Measurements from ENCODE around the gene ZFAND6. TPM values are rescaled to one million over a fixed set of nuclear protein-coding genes. Genes with fewer than 3 reads are reported as not detected.

Gene ZFAND6
- total and polyA plus RNA-seq, 2 donors: 81.9 to 97.8 TPM

DNA sequence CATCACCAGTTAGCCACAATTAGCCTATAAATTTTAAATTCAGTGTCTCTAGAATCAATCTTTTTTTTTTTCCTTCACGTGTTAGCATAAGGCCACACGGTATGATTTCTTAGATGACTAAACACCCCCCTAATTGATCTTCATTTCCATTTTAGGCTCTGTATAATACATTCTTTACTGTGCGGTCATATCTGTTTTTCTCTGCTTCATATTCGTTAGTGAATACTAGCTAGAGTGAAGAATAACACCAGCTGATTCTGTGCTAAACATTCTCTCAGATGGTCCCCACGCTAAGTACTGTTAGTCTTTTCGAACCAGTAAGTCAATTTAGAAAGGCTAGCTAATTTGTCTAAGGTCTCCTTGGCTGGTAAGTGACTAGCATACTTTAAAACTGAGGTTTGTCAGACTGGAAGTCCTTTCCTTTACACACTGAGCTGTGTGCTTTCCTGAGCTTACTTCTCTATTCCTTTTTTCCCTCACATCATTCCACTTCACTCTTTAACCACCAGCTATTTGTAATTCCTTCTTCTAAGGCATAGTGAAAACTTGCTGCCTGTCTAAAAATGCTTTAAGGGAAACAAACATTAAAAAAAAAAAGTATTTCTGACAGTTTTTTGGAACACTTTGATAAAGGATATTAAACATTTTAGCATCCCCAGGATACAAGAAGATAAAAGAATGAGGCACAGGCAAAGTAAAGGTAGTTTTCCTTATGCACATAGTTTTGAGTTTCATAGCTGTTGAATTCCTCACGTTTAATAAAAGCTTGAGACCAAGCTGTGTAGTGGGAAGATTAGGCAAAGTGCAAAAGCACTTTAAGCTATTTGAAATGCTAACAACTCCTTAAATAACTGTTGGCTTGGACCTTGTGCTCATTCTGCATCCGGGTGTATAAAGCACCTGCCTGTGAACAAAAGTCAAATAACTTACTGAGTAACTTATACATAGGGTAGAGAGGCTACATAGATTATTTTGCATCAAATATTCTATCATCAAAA, 17.1 kb downstream of the ZFAND6 start:
- no peak for DNase-seq (ENCODE audit: low read depth in 6 of 9, low spot score in 9 of 9)
- no peak overlapping the region for H3K27ac ChIP-seq (ENCODE audit: low read depth in 1 of 2, low read length in 1 of 2)
- WGBS: 88% methylated on average over 8 of the region's 8 CpGs

DNA sequence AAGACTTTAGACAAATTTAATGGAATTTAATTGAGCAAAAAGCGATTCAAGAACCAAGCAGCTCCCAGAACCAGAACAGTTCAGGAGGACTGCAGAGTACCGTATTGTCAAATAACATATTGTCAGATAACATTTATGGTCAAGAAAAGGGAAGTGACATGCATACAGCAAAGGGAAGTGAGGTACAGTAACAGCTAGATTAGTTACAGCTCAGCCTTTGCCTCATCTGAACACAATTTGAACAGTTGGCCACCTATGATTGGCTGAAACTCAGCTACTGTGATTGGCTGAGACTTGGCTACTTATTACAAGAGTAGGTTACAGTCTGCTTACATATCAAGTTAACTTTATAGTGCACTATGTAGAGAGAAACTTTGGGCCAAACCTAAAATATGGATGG, 21.9 kb downstream of the ZFAND6 start:
- Histone ChIP-seq H3K4me3 (ENCODE audit: low read length in 2 of 2) (no peak overlapping the region), H3K9me3 (ENCODE audit: control insufficient read depth in 2 of 2, insufficient read depth in 1 of 2, low read length in 1 of 2) (no peaks in the 10 kb centered on the region), H3K4me1 (ENCODE audit: control insufficient read depth in 2 of 2, insufficient read depth in 2 of 2, low read length in 2 of 2) (no peaks in the 10 kb centered on the region), H3K36me3 (ENCODE audit: control insufficient read depth in 2 of 2, insufficient read depth in 2 of 2, low read length in 1 of 2) (peaks cover 2 to 3% of the 10 kb centered on the region in 2 donors), H3K27ac (ENCODE audit: low read depth in 1 of 2, low read length in 1 of 2) (no peak overlapping the region), H3K27me3 (ENCODE audit: control insufficient read depth in 2 of 2, insufficient read depth in 1 of 2, low read length in 1 of 2) (no peaks in the 10 kb centered on the region)
- DNase-seq (ENCODE audit: low read depth in 6 of 9, low spot score in 9 of 9): peak in 1 of 9 donors; percentile 10
- 84% methylated on average over 2 of the region's 2 CpGs for WGBS

More for the DNA sequence above, 17.1 kb downstream of the ZFAND6 start:
- Histone ChIP-seq H3K9me3 (ENCODE audit: control insufficient read depth in 2 of 2, insufficient read depth in 1 of 2, low read length in 1 of 2) (no peaks in the 10 kb centered on the region), H3K4me1 (ENCODE audit: control insufficient read depth in 2 of 2, insufficient read depth in 2 of 2, low read length in 2 of 2) (no peaks in the 10 kb centered on the region), H3K36me3 (ENCODE audit: control insufficient read depth in 2 of 2, insufficient read depth in 2 of 2, low read length in 1 of 2) (peaks cover 0 to 3% of the 10 kb centered on the region in 2 donors), H3K27me3 (ENCODE audit: control insufficient read depth in 2 of 2, insufficient read depth in 1 of 2, low read length in 1 of 2) (no peaks in the 10 kb centered on the region), H3K4me3 (ENCODE audit: low read length in 2 of 2) (no peak overlapping the region)

DNA sequence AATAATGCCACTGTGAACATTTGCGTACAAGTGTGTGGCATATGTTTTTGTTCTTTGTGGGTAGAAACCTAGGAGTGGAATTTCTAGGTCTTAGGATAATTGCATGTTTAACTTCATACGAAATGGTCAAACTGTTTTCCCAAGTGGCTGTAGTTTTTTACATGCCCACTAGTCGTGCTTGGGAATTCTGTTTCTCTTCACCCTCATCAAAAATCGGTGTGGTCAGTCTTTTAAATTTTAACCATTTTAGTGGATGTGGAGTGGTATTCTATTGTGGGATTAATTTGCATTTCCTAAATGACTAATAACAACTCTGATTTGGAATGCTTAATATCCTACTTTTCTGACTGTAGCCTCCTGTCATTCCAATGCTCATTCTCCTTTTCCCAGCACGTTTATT, 27.6 kb downstream of the ZFAND6 start:
- DNase-seq (ENCODE audit: low read depth in 6 of 9, low spot score in 9 of 9): no peak
- Histone ChIP-seq H3K27ac (ENCODE audit: low read depth in 1 of 2, low read length in 1 of 2) (no peak overlapping the region), H3K9me3 (ENCODE audit: control insufficient read depth in 2 of 2, insufficient read depth in 1 of 2, low read length in 1 of 2) (no peaks in the 10 kb centered on the region), H3K4me3 (ENCODE audit: low read length in 2 of 2) (no peak overlapping the region), H3K4me1 (ENCODE audit: control insufficient read depth in 2 of 2, insufficient read depth in 2 of 2, low read length in 2 of 2) (no peaks in the 10 kb centered on the region), H3K36me3 (ENCODE audit: control insufficient read depth in 2 of 2, insufficient read depth in 2 of 2, low read length in 1 of 2) (peaks cover 0 to 2% of the 10 kb centered on the region in 2 donors), H3K27me3 (ENCODE audit: control insufficient read depth in 2 of 2, insufficient read depth in 1 of 2, low read length in 1 of 2) (no peaks in the 10 kb centered on the region)
- WGBS: 91% methylated on average over 5 of the region's 5 CpGs

DNA sequence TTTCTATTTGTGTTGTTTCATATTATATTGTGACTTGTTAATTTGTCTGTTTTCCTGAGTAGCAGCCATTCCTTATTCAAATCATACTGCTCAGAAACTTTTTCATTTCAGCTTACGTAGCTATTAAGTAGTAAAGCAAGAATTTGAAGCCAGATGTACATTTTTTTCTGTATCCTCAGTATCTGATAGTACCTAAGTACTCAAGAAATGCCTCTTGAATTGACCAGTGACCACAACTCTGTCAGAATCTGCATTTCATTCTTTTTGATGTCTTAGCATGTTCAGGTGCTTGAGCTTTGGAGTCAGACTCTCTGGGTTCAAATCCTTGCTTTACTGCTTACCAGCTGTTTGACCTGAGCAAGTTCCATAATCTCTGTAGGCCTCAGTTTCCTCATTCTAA, 30.6 kb downstream of the ZFAND6 start:
- Histone ChIP-seq H3K36me3 (ENCODE audit: control insufficient read depth in 2 of 2, insufficient read depth in 2 of 2, low read length in 1 of 2) (peaks cover 0 to 2% of the 10 kb centered on the region in 2 donors), H3K27me3 (ENCODE audit: control insufficient read depth in 2 of 2, insufficient read depth in 1 of 2, low read length in 1 of 2) (no peaks in the 10 kb centered on the region), H3K9me3 (ENCODE audit: control insufficient read depth in 2 of 2, insufficient read depth in 1 of 2, low read length in 1 of 2) (no peaks in the 10 kb centered on the region), H3K4me1 (ENCODE audit: control insufficient read depth in 2 of 2, insufficient read depth in 2 of 2, low read length in 2 of 2) (no peaks in the 10 kb centered on the region), H3K4me3 (ENCODE audit: low read length in 2 of 2) (no peak overlapping the region), H3K27ac (ENCODE audit: low read depth in 1 of 2, low read length in 1 of 2) (no peak overlapping the region)
- 96% methylated on average over 1 of the region's 1 CpG for WGBS
- no peak for DNase-seq (ENCODE audit: low read depth in 6 of 9, low spot score in 9 of 9)

- 85% methylated on average over 7 of the region's 7 CpGs for WGBS
- no peak for DNase-seq (ENCODE audit: low read depth in 6 of 9, low spot score in 9 of 9)
- H3K36me3 ChIP-seq (ENCODE audit: control insufficient read depth in 2 of 2, insufficient read depth in 2 of 2, low read length in 1 of 2): no peaks in the 10 kb centered on the region
- no peaks in the 10 kb centered on the region for H3K9me3 ChIP-seq (ENCODE audit: control insufficient read depth in 2 of 2, insufficient read depth in 1 of 2, low read length in 1 of 2)
- no peaks in the 10 kb centered on the region for H3K27me3 ChIP-seq (ENCODE audit: control insufficient read depth in 2 of 2, insufficient read depth in 1 of 2, low read length in 1 of 2)
- H3K4me3 ChIP-seq (ENCODE audit: low read length in 2 of 2): no peak overlapping the region
- H3K4me1 ChIP-seq (ENCODE audit: control insufficient read depth in 2 of 2, insufficient read depth in 2 of 2, low read length in 2 of 2): no peaks in the 10 kb centered on the region
- H3K27ac ChIP-seq (ENCODE audit: low read depth in 1 of 2, low read length in 1 of 2): no peak overlapping the region
These were observed 31.5 kb downstream of the ZFAND6 start for GRCh38 chr15:80090879-80091503.

GRCh38 chr15:80093854-80094418, 34.5 kb downstream of the ZFAND6 start:
- Histone ChIP-seq H3K27ac (ENCODE audit: low read depth in 1 of 2, low read length in 1 of 2) (no peak overlapping the region), H3K4me3 (ENCODE audit: low read length in 2 of 2) (no peak overlapping the region), H3K9me3 (ENCODE audit: control insufficient read depth in 2 of 2, insufficient read depth in 1 of 2, low read length in 1 of 2) (no peaks in the 10 kb centered on the region), H3K4me1 (ENCODE audit: control insufficient read depth in 2 of 2, insufficient read depth in 2 of 2, low read length in 2 of 2) (no peaks in the 10 kb centered on the region), H3K27me3 (ENCODE audit: control insufficient read depth in 2 of 2, insufficient read depth in 1 of 2, low read length in 1 of 2) (no peaks in the 10 kb centered on the region), H3K36me3 (ENCODE audit: control insufficient read depth in 2 of 2, insufficient read depth in 2 of 2, low read length in 1 of 2) (no peaks in the 10 kb centered on the region)
- WGBS: 93% methylated on average over 5 of the region's 5 CpGs
- no peak for DNase-seq (ENCODE audit: low read depth in 6 of 9, low spot score in 9 of 9)

DNA sequence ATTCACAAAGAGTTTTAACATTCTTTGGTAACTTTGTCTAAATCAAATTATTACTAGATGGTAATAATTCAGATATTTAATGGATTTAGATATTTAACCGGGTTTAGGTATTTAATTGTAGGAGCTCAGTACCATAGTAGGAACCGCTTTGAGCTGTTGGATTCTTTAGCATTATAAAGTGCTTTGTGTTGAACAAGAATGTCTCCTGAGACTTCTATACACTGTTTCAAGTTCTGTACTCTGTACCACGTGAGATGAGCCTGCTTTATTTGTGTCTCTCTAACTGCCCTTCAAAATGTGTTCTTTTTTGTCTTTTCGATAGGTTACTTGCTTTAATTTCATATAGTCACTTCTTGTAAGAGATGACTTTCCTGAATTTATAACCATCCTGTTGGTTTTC, 36.0 kb downstream of the ZFAND6 start:
- H3K27me3 ChIP-seq (ENCODE audit: control insufficient read depth in 2 of 2, insufficient read depth in 1 of 2, low read length in 1 of 2): no peaks in the 10 kb centered on the region
- DNase-seq (ENCODE audit: low read depth in 6 of 9, low spot score in 9 of 9): no peak
- no peak overlapping the region for H3K27ac ChIP-seq (ENCODE audit: low read depth in 1 of 2, low read length in 1 of 2)
- no peaks in the 10 kb centered on the region for H3K9me3 ChIP-seq (ENCODE audit: control insufficient read depth in 2 of 2, insufficient read depth in 1 of 2, low read length in 1 of 2)
- H3K4me1 ChIP-seq (ENCODE audit: control insufficient read depth in 2 of 2, insufficient read depth in 2 of 2, low read length in 2 of 2): no peaks in the 10 kb centered on the region
- WGBS: 96% methylated on average over 4 of the region's 4 CpGs
- H3K36me3 ChIP-seq (ENCODE audit: control insufficient read depth in 2 of 2, insufficient read depth in 2 of 2, low read length in 1 of 2): no peaks in the 10 kb centered on the region
- no peak overlapping the region for H3K4me3 ChIP-seq (ENCODE audit: low read length in 2 of 2)

GRCh38 chr15:80095969-80096368, 36.5 kb downstream of the ZFAND6 start:
- no peaks in the 10 kb centered on the region for H3K36me3 ChIP-seq (ENCODE audit: control insufficient read depth in 2 of 2, insufficient read depth in 2 of 2, low read length in 1 of 2)
- H3K4me1 ChIP-seq (ENCODE audit: control insufficient read depth in 2 of 2, insufficient read depth in 2 of 2, low read length in 2 of 2): no peaks in the 10 kb centered on the region

DNA sequence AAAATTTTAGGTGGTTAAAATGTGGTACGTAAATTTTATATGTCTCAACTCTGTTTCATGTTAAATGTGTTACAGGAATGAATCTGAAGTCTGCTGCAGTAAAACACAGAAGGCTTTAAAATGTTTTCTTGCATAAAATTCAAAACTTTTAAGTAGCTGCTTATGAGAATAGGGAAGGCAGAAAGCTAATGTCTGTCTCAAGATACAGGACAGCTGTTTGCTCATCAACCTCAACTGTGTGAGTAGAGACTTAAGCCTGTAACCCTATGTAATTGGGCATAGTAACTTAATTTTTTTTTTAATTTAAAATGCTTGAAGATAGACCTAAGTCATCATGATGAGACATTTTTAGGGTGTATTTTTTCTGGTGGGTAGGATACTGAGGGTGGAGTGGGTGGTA, 38.9 kb downstream of the ZFAND6 start:
- no peaks in the 10 kb centered on the region for H3K4me1 ChIP-seq (ENCODE audit: control insufficient read depth in 2 of 2, insufficient read depth in 2 of 2, low read length in 2 of 2)
- H3K4me3 ChIP-seq (ENCODE audit: low read length in 2 of 2): no peak overlapping the region
- H3K27ac ChIP-seq (ENCODE audit: low read depth in 1 of 2, low read length in 1 of 2): no peak overlapping the region
- no peaks in the 10 kb centered on the region for H3K27me3 ChIP-seq (ENCODE audit: control insufficient read depth in 2 of 2, insufficient read depth in 1 of 2, low read length in 1 of 2)
- peaks cover 0 to 3% of the 10 kb centered on the region in 2 donors for H3K36me3 ChIP-seq (ENCODE audit: control insufficient read depth in 2 of 2, insufficient read depth in 2 of 2, low read length in 1 of 2)
- DNase-seq (ENCODE audit: low read depth in 6 of 9, low spot score in 9 of 9): no peak
- WGBS: 100% methylated on average over 1 of the region's 1 CpG
- H3K9me3 ChIP-seq (ENCODE audit: control insufficient read depth in 2 of 2, insufficient read depth in 1 of 2, low read length in 1 of 2): no peaks in the 10 kb centered on the region

More at GRCh38 chr15:80095969-80096368, 36.5 kb downstream of the ZFAND6 start:
- H3K9me3 ChIP-seq (ENCODE audit: control insufficient read depth in 2 of 2, insufficient read depth in 1 of 2, low read length in 1 of 2): no peaks in the 10 kb centered on the region
- no peak overlapping the region for H3K27ac ChIP-seq (ENCODE audit: low read depth in 1 of 2, low read length in 1 of 2)
- no peaks in the 10 kb centered on the region for H3K27me3 ChIP-seq (ENCODE audit: control insufficient read depth in 2 of 2, insufficient read depth in 1 of 2, low read length in 1 of 2)
- H3K4me3 ChIP-seq (ENCODE audit: low read length in 2 of 2): no peak overlapping the region
- no peak for DNase-seq (ENCODE audit: low read depth in 6 of 9, low spot score in 9 of 9)
- 96% methylated on average over 3 of the region's 3 CpGs for WGBS

All from thymus (tissue), 11 donors.